Measurements from ENCODE around the gene ENAH. TPM values are rescaled to one million over a fixed set of nuclear protein-coding genes. Genes with fewer than 3 reads are reported as not detected.

The ENAH gene
- total RNA-seq, 4 donors from 2014 or later, result 22.9 to 109 (median 78.3) TPM

- H3K9me3 ChIP-seq, result no peaks in the 10 kb centered on the region
- no peak overlapping the region for H3K4me3 ChIP-seq
- H3K4me1 ChIP-seq, result peaks cover 0 to 6% of the 10 kb centered on the region in 2 donors
- no peak overlapping the region for H3K27ac ChIP-seq
- DNase-seq, result no peak
- no peak for TF ChIP-seq POLR2A (IDR thresholded peaks at IDR 0.05)
- no peak for TF ChIP-seq CTCF (IDR thresholded peaks at IDR 0.05)
- no peaks in the 10 kb centered on the region for H3K27me3 ChIP-seq
- no peaks in the 10 kb centered on the region for H3K36me3 ChIP-seq
- intact Hi-C loops (cut with DNase I; ENCODE audit: low total_unique reads), result no loop called here
These were observed 39.6 kb upstream of the ENAH start for GRCh38 chr1:225692517-225692879.

- peaks cover 0 to 6% of the 10 kb centered on the region in 2 donors for H3K4me1 ChIP-seq
- TF ChIP-seq POLR2A (IDR thresholded peaks at IDR 0.05), result no peak
- no peak for TF ChIP-seq CTCF (IDR thresholded peaks at IDR 0.05)
- no peak overlapping the region for H3K27ac ChIP-seq
These were observed 39.1 kb upstream of the ENAH start for GRCh38 chr1:225691861-225692516.

GRCh38 chr1:225691377-225691776 is 38.5 kb upstream of the ENAH start:
- TF ChIP-seq CTCF (IDR thresholded peaks at IDR 0.05) (no peak), POLR2A (IDR thresholded peaks at IDR 0.05) (no peak)
- peaks cover 0 to 6% of the 10 kb centered on the region in 2 donors for H3K4me1 ChIP-seq

More at GRCh38 chr1:225691861-225692516, 39.1 kb upstream of the ENAH start:
- Histone ChIP-seq H3K4me3 (no peak overlapping the region), H3K9me3 (no peaks in the 10 kb centered on the region), H3K27me3 (no peaks in the 10 kb centered on the region), H3K36me3 (no peaks in the 10 kb centered on the region)
- intact Hi-C loops (cut with DNase I; ENCODE audit: low total_unique reads), result no loop called here
- DNase-seq, result no peak

GRCh38 chr1:225689882-225690459 is 37.0 kb upstream of the ENAH start:
- H3K4me1 ChIP-seq, result peaks cover 0 to 6% of the 10 kb centered on the region in 2 donors
- H3K9me3 ChIP-seq, result no peaks in the 10 kb centered on the region
- no peaks in the 10 kb centered on the region for H3K27me3 ChIP-seq
- no peak for DNase-seq
- no peak overlapping the region for H3K4me3 ChIP-seq
- intact Hi-C loops (cut with DNase I; ENCODE audit: low total_unique reads), result no loop called here
- H3K36me3 ChIP-seq, result no peaks in the 10 kb centered on the region
- TF ChIP-seq CTCF (IDR thresholded peaks at IDR 0.05), result no peak
- TF ChIP-seq POLR2A (IDR thresholded peaks at IDR 0.05), result no peak
- H3K27ac ChIP-seq, result no peak overlapping the region

More at GRCh38 chr1:225691377-225691776, 38.5 kb upstream of the ENAH start:
- H3K27ac ChIP-seq, result no peak overlapping the region
- H3K36me3 ChIP-seq, result no peaks in the 10 kb centered on the region
- intact Hi-C loops (cut with DNase I; ENCODE audit: low total_unique reads), result no loop called here
- no peaks in the 10 kb centered on the region for H3K27me3 ChIP-seq
- no peaks in the 10 kb centered on the region for H3K9me3 ChIP-seq
- H3K4me3 ChIP-seq, result no peak overlapping the region
- no peak for DNase-seq

- Histone ChIP-seq H3K9me3 (no peaks in the 10 kb centered on the region), H3K27me3 (no peaks in the 10 kb centered on the region), H3K36me3 (no peaks in the 10 kb centered on the region), H3K4me1 (peaks cover 0 to 4% of the 10 kb centered on the region in 2 donors), H3K27ac (no peak overlapping the region), H3K4me3 (no peak overlapping the region)
- DNase-seq, result no peak
- TF ChIP-seq POLR2A (IDR thresholded peaks at IDR 0.05), result no peak
- no peak for TF ChIP-seq CTCF (IDR thresholded peaks at IDR 0.05)
- intact Hi-C loops (cut with DNase I; ENCODE audit: low total_unique reads), result no loop called here
These were observed 35.4 kb upstream of the ENAH start for GRCh38 chr1:225688345-225688744.

Data from uterus (tissue), 4 donors.